ENCODE results near the gene NDRG2. TPM values are rescaled to one million over a fixed set of nuclear protein-coding genes. Genes with fewer than 3 reads are reported as not detected.

Gene NDRG2
- total RNA-seq, 1 donor from 2014 or later: 2.1 TPM

- H3K4me1 Mint-ChIP-seq: no peaks in the 10 kb centered on the region
- no peak overlapping the region for H3K4me3 Mint-ChIP-seq
- POLR2A ChIA-PET: no interaction called here
- H3K9me3 Mint-ChIP-seq: no peaks in the 10 kb centered on the region
- ATAC-seq (ENCODE audit: low read depth) (no peak), DNase-seq (no peak)
- CTCF ChIA-PET: interaction anchor here (1.3 to 4.0 kb wide), 3 partner anchors 9 to 33 kb away, joined by 4 to 18 read pairs (median 4); no protein-coding TSS in a partner anchor
- H3K36me3 Mint-ChIP-seq (ENCODE audit: low read depth): no peaks in the 10 kb centered on the region
- intact Hi-C loops (cut with micrococcal nuclease): no loop called here
- no peak overlapping the region for H3K27ac Mint-ChIP-seq
- no peaks in the 10 kb centered on the region for H3K27me3 Mint-ChIP-seq
- TF ChIP-seq, protein P1, sequence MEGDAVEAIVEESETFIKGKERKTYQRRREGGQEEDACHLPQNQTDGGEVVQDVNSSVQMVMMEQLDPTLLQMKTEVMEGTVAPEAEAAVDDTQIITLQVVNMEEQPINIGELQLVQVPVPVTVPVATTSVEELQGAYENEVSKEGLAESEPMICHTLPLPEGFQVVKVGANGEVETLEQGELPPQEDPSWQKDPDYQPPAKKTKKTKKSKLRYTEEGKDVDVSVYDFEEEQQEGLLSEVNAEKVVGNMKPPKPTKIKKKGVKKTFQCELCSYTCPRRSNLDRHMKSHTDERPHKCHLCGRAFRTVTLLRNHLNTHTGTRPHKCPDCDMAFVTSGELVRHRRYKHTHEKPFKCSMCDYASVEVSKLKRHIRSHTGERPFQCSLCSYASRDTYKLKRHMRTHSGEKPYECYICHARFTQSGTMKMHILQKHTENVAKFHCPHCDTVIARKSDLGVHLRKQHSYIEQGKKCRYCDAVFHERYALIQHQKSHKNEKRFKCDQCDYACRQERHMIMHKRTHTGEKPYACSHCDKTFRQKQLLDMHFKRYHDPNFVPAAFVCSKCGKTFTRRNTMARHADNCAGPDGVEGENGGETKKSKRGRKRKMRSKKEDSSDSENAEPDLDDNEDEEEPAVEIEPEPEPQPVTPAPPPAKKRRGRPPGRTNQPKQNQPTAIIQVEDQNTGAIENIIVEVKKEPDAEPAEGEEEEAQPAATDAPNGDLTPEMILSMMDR (IDR thresholded peaks at IDR 0.05): no peak
Observed at GRCh38 chr14:21003788-21004346, 21.0 kb downstream of the NDRG2 start.

- intact Hi-C loops (cut with micrococcal nuclease): no loop called here
- POLR2A ChIA-PET: interaction anchor here (0.6 kb wide), 1 partner anchor 478 kb away, joined by 6 read pairs; no protein-coding TSS in a partner anchor
- TF ChIP-seq, protein P1 (IDR thresholded peaks at IDR 0.05): no peak
- no peaks in the 10 kb centered on the region for H3K9me3 Mint-ChIP-seq
- DNase-seq (no peak), ATAC-seq (ENCODE audit: low read depth) (no peak)
- H3K27ac Mint-ChIP-seq: no peak overlapping the region
- no peak overlapping the region for H3K4me3 Mint-ChIP-seq
- H3K4me1 Mint-ChIP-seq: no peaks in the 10 kb centered on the region
- peaks cover 16% of the 10 kb centered on the region for H3K36me3 Mint-ChIP-seq (ENCODE audit: low read depth)
- CTCF ChIA-PET: interaction anchor here (1.4 kb wide), 1 partner anchor 13 kb away, joined by 5 read pairs; no protein-coding TSS in a partner anchor
- no peaks in the 10 kb centered on the region for H3K27me3 Mint-ChIP-seq
Observed at GRCh38 chr14:21001218-21001617, 23.6 kb downstream of the NDRG2 start.

GRCh38 chr14:20999591-20999990 lies 25.3 kb downstream of the NDRG2 start:
- intact Hi-C loops (cut with micrococcal nuclease): no loop called here
- TF ChIP-seq, protein P1 (IDR thresholded peaks at IDR 0.05): no peak
- H3K36me3 Mint-ChIP-seq (ENCODE audit: low read depth): peaks cover 33% of the 10 kb centered on the region
- no peak overlapping the region for H3K4me3 Mint-ChIP-seq
- no peaks in the 10 kb centered on the region for H3K27me3 Mint-ChIP-seq
- H3K4me1 Mint-ChIP-seq: no peaks in the 10 kb centered on the region
- DNase-seq (no peak), ATAC-seq (ENCODE audit: low read depth) (no peak)
- H3K9me3 Mint-ChIP-seq: no peaks in the 10 kb centered on the region
- POLR2A ChIA-PET: no interaction called here
- CTCF ChIA-PET: interaction anchor here (1.8 kb wide), 1 partner anchor 93 kb away, joined by 6 read pairs; no protein-coding TSS in a partner anchor
- no peak overlapping the region for H3K27ac Mint-ChIP-seq

GRCh38 chr14:20998674-20999366 lies 26.0 kb downstream of the NDRG2 start, which contains the start of gene SLC39A2:
Gene SLC39A2 (plus strand): TSS chr14:20999293. CDS start chr14:20999447, 154 bp downstream.
- intact Hi-C loops (cut with micrococcal nuclease): no loop called here
- POLR2A ChIA-PET: no interaction called here
- DNase-seq: no peak
- TF ChIP-seq, protein P1 (IDR thresholded peaks at IDR 0.05): no peak
- H3K9me3 Mint-ChIP-seq: no peaks in the 10 kb centered on the region
- ATAC-seq (ENCODE audit: low read depth): no peak
- H3K27me3 Mint-ChIP-seq: no peaks in the 10 kb centered on the region
- CTCF ChIA-PET: interaction anchor here (1.1 to 1.8 kb wide), 4 partner anchors 13 to 93 kb away, joined by 3 to 8 read pairs (median 4); no protein-coding TSS in a partner anchor
- no peaks in the 10 kb centered on the region for H3K4me1 Mint-ChIP-seq
- H3K36me3 Mint-ChIP-seq (ENCODE audit: low read depth): peaks cover 40% of the 10 kb centered on the region
- H3K4me3 Mint-ChIP-seq: no peak within 1 kb of the TSS
- H3K27ac Mint-ChIP-seq: no peak within 1 kb of the TSS

- Mint-ChIP-seq H3K27me3 (no peaks in the 10 kb centered on the region), H3K9me3 (no peaks in the 10 kb centered on the region), H3K36me3 (ENCODE audit: low read depth) (peaks cover 46% of the 10 kb centered on the region), H3K4me3 (no peak overlapping the region), H3K4me1 (no peaks in the 10 kb centered on the region), H3K27ac (no peak overlapping the region)
- POLR2A ChIA-PET: no interaction called here
- intact Hi-C loops (cut with micrococcal nuclease): no loop called here
- DNase-seq (no peak), ATAC-seq (ENCODE audit: low read depth) (no peak)
- TF ChIP-seq, protein P1 (IDR thresholded peaks at IDR 0.05): no peak
- CTCF ChIA-PET: interaction anchor here (1.1 to 1.8 kb wide), 4 partner anchors 14 to 94 kb away, joined by 3 to 8 read pairs (median 4); no protein-coding TSS in a partner anchor
Observed at GRCh38 chr14:20998139-20998538, 26.7 kb downstream of the NDRG2 start.
